IMR-90 (cell line): ENCODE measurements around the gene SLC26A8.

Experiments
- CTCF ChIP-seq: conservative IDR thresholded peaks from 2 replicates; pipeline ENCODE4 v1.5.1; 2012; ENCODE audit warnings: mild to moderate bottlenecking, low read depth, low read length, improper control_type of control experiment
- MXI1 ChIP-seq: IDR thresholded peaks from 2 replicates; pipeline ENCODE4 v1.6.1; 2012; ENCODE audit warnings: low read depth, mild to moderate bottlenecking, low read length, moderate library complexity, borderline replicate concordance
- POLR2A ChIP-seq: IDR thresholded peaks from 2 replicates; pipeline ENCODE4 v1.6.1; 2012; ENCODE audit warnings: mild to moderate bottlenecking, low read depth, low read length
- RCOR1 ChIP-seq: IDR thresholded peaks from 2 replicates; pipeline ENCODE4 v1.6.1; 2012; ENCODE audit warnings: mild to moderate bottlenecking, low read length, improper control_type of control experiment; ENCODE audit not compliant: insufficient replicate concordance
- SMC3 ChIP-seq: fragments of 150-350 bp; IDR thresholded peaks from 2 replicates; pipeline ENCODE4 v1.6.1; 2016; ENCODE audit warnings: low read depth, mild to moderate bottlenecking, antibody characterized with exemption, low read length, moderate library complexity

GRCh38 chr6:35962779-35963560 is 61.5 kb downstream of the SLC26A8 start:
- TF ChIP-seq CTCF (no peak), POLR2A (no peak), SMC3 (no peak), RCOR1 (no peak), MXI1 (no peak)
